ENCODE results near the gene SLC35A4.

Gene SLC35A4

GRCh38 chr5:140568443-140569063, 3.9 kb downstream of the SLC35A4 start:
- no peaks in the 10 kb centered on the region for H3K9me3 ChIP-seq (ENCODE audit: control insufficient read depth, insufficient read depth, low read length)
- H3K27ac ChIP-seq (ENCODE audit: low read depth, low read length): no peak overlapping the region
- H3K27me3 ChIP-seq (ENCODE audit: control insufficient read depth, low read length): no peaks in the 10 kb centered on the region
- no peak overlapping the region for H3K4me2 ChIP-seq (ENCODE audit: low read length)
- peaks cover 41% of the 10 kb centered on the region for H3K36me3 ChIP-seq (ENCODE audit: control insufficient read depth, low read length)
- no peaks in the 10 kb centered on the region for H3F3A ChIP-seq (ENCODE audit: control insufficient read depth, insufficient read depth)
- H3K9me2 ChIP-seq (replicated peaks; ENCODE audit: control insufficient read depth, low read length): no peaks in the 10 kb centered on the region
- H4K20me1 ChIP-seq (ENCODE audit: control insufficient read depth, insufficient read depth, low read depth, low read length): no peaks in the 10 kb centered on the region
- TF ChIP-seq CTCF (IDR thresholded peaks at IDR 0.05; ENCODE audit: low read depth, low read length, poor library complexity, severe bottlenecking): no peak
- TF ChIP-seq EZH2phosphoT487 (IDR thresholded peaks at IDR 0.05; ENCODE audit: borderline replicate concordance, low read length): no peak
- peaks cover 20% of the 10 kb centered on the region for H3K4me1 ChIP-seq (ENCODE audit: control insufficient read depth, low read length)
- no peak overlapping the region for H3K4me3 ChIP-seq (ENCODE audit: low read length)
- peaks cover 33% of the 10 kb centered on the region for H3K79me2 ChIP-seq (ENCODE audit: control insufficient read depth, low read length)

- TF ChIP-seq CTCF (IDR thresholded peaks at IDR 0.05; ENCODE audit: low read depth, low read length, poor library complexity, severe bottlenecking) (no peak), EZH2phosphoT487 (IDR thresholded peaks at IDR 0.05; ENCODE audit: borderline replicate concordance, low read length) (no peak)
- H3K4me3 ChIP-seq (ENCODE audit: low read length): no peak overlapping the region
- H3K27me3 ChIP-seq (ENCODE audit: control insufficient read depth, low read length): no peaks in the 10 kb centered on the region
- H3K4me2 ChIP-seq (ENCODE audit: low read length): no peak overlapping the region
- peaks cover 27% of the 10 kb centered on the region for H3K79me2 ChIP-seq (ENCODE audit: control insufficient read depth, low read length)
- no peaks in the 10 kb centered on the region for H3F3A ChIP-seq (ENCODE audit: control insufficient read depth, insufficient read depth)
- H3K27ac ChIP-seq (ENCODE audit: low read depth, low read length): no peak overlapping the region
- no peaks in the 10 kb centered on the region for H3K9me3 ChIP-seq (ENCODE audit: control insufficient read depth, insufficient read depth, low read length)
- H3K36me3 ChIP-seq (ENCODE audit: control insufficient read depth, low read length): peaks cover 41% of the 10 kb centered on the region
- no peaks in the 10 kb centered on the region for H3K9me2 ChIP-seq (replicated peaks; ENCODE audit: control insufficient read depth, low read length)
- peaks cover 14% of the 10 kb centered on the region for H3K4me1 ChIP-seq (ENCODE audit: control insufficient read depth, low read length)
- H4K20me1 ChIP-seq (ENCODE audit: control insufficient read depth, insufficient read depth, low read depth, low read length): no peaks in the 10 kb centered on the region
These were observed 4.6 kb downstream of the SLC35A4 start for GRCh38 chr5:140569197-140569596.

GRCh38 chr5:140570058-140570457, 5.4 kb downstream of the SLC35A4 start:
- Histone ChIP-seq H4K20me1 (ENCODE audit: control insufficient read depth, insufficient read depth, low read depth, low read length) (no peaks in the 10 kb centered on the region), H3K36me3 (ENCODE audit: control insufficient read depth, low read length) (peaks cover 39% of the 10 kb centered on the region), H3F3A (ENCODE audit: control insufficient read depth, insufficient read depth) (no peaks in the 10 kb centered on the region), H3K79me2 (ENCODE audit: control insufficient read depth, low read length) (peaks cover 20% of the 10 kb centered on the region), H3K27ac (ENCODE audit: low read depth, low read length) (no peak overlapping the region), H3K4me3 (ENCODE audit: low read length) (no peak overlapping the region), H3K4me1 (ENCODE audit: control insufficient read depth, low read length) (peaks cover 13% of the 10 kb centered on the region), H3K9me2 (replicated peaks; ENCODE audit: control insufficient read depth, low read length) (no peaks in the 10 kb centered on the region), H3K9me3 (ENCODE audit: control insufficient read depth, insufficient read depth, low read length) (no peaks in the 10 kb centered on the region), H3K4me2 (ENCODE audit: low read length) (no peak overlapping the region), H3K27me3 (ENCODE audit: control insufficient read depth, low read length) (no peaks in the 10 kb centered on the region)
- TF ChIP-seq CTCF (IDR thresholded peaks at IDR 0.05; ENCODE audit: low read depth, low read length, poor library complexity, severe bottlenecking) (no peak), EZH2phosphoT487 (IDR thresholded peaks at IDR 0.05; ENCODE audit: borderline replicate concordance, low read length) (no peak)
